SK-N-SH treated with all-trans-retinoic acid at 6 μM for 48 hours (cell line): ENCODE results near the gene ANK3.

Experiments
- BACH2 ChIP-seq: fragments of 250-450 bp; sonication (Bioruptor Pico); IDR thresholded peaks from 2 replicates; pipeline ENCODE4 v1.9.0; 2021; ENCODE audit warnings: mild to moderate bottlenecking, borderline replicate concordance
- OSR1 ChIP-seq: fragments of 250-450 bp; sonication (Bioruptor Pico); IDR thresholded peaks from 2 replicates; pipeline ENCODE4 v1.8.0; 2022; ENCODE audit warnings: moderate library complexity, mild to moderate bottlenecking, inconsistent platforms
- SNAI2 ChIP-seq: fragments of 250-450 bp; sonication (Bioruptor Pico); IDR thresholded peaks from 2 replicates; pipeline ENCODE4 v1.5.0; 2020; ENCODE audit warnings: mild to moderate bottlenecking, moderate library complexity
- TF ChIP-seq, protein P1 (sequence below): fragments of 250-450 bp; sonication (Bioruptor Pico); IDR thresholded peaks from 2 replicates; pipeline ENCODE4 v1.5.0; 2020; ENCODE audit warnings: mild to moderate bottlenecking, moderate library complexity
- TF ChIP-seq, protein P2 (sequence below): fragments of 250-450 bp; sonication (Bioruptor Pico); IDR thresholded peaks from 2 replicates; pipeline ENCODE4 v1.8.0; 2020; ENCODE audit warnings: mild to moderate bottlenecking, moderate library complexity, borderline replicate concordance

DNA sequence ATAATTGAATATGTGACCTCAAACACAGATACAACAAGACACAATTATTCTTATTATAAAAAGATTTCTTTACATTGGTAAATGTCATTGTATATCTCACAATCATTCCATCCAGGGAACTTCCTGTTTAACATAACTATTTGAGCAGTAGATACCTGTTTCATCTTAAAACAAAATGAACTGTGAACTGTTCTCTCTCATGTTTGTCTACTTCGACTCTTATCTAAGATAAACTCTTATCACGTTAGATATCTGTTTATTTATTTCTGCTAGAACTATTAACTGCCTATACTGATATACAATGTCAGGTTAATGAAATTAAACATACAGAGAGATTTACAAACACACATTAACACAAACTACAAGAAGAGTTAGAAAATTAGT, 20.1 kb downstream of the ANK3 start:
- TF ChIP-seq, protein P1, sequence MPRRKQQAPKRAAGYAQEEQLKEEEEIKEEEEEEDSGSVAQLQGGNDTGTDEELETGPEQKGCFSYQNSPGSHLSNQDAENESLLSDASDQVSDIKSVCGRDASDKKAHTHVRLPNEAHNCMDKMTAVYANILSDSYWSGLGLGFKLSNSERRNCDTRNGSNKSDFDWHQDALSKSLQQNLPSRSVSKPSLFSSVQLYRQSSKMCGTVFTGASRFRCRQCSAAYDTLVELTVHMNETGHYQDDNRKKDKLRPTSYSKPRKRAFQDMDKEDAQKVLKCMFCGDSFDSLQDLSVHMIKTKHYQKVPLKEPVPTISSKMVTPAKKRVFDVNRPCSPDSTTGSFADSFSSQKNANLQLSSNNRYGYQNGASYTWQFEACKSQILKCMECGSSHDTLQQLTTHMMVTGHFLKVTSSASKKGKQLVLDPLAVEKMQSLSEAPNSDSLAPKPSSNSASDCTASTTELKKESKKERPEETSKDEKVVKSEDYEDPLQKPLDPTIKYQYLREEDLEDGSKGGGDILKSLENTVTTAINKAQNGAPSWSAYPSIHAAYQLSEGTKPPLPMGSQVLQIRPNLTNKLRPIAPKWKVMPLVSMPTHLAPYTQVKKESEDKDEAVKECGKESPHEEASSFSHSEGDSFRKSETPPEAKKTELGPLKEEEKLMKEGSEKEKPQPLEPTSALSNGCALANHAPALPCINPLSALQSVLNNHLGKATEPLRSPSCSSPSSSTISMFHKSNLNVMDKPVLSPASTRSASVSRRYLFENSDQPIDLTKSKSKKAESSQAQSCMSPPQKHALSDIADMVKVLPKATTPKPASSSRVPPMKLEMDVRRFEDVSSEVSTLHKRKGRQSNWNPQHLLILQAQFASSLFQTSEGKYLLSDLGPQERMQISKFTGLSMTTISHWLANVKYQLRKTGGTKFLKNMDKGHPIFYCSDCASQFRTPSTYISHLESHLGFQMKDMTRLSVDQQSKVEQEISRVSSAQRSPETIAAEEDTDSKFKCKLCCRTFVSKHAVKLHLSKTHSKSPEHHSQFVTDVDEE (CRISPR knock-in tag) = no peak
- no peak for TF ChIP-seq SNAI2 (CRISPR knock-in tag)
- TF ChIP-seq, protein P2, sequence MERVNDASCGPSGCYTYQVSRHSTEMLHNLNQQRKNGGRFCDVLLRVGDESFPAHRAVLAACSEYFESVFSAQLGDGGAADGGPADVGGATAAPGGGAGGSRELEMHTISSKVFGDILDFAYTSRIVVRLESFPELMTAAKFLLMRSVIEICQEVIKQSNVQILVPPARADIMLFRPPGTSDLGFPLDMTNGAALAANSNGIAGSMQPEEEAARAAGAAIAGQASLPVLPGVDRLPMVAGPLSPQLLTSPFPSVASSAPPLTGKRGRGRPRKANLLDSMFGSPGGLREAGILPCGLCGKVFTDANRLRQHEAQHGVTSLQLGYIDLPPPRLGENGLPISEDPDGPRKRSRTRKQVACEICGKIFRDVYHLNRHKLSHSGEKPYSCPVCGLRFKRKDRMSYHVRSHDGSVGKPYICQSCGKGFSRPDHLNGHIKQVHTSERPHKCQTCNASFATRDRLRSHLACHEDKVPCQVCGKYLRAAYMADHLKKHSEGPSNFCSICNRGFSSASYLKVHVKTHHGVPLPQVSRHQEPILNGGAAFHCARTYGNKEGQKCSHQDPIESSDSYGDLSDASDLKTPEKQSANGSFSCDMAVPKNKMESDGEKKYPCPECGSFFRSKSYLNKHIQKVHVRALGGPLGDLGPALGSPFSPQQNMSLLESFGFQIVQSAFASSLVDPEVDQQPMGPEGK (CRISPR knock-in tag) = no peak
- no peak for TF ChIP-seq BACH2 (CRISPR knock-in tag)
- no peak for TF ChIP-seq OSR1 (CRISPR knock-in tag)
